Prostate gland (tissue), 2 donors: ENCODE data around the gene DSCAML1. TPM values are rescaled to one million over a fixed set of nuclear protein-coding genes. Genes with fewer than 3 reads are reported as not detected.

ENCODE experiments used
- DNase-seq: peaks from one replicate; pipeline ENCODE4 v3.0.0-alpha.2; 2019; ENCODE audit warnings: low spot score
- H3K27ac ChIP-seq, 2 donors: fragments of 200-600 bp; sonication (generic); 2 replicates each; pipeline ENCODE4 v1.5.1; 2017 to 2019
- H3K27me3 ChIP-seq: fragments of 200-600 bp; sonication (generic); replicated peaks from 2 replicates; pipeline ENCODE4 v1.5.1; 2019; ENCODE audit not compliant: insufficient read depth
- H3K36me3 ChIP-seq, 2 donors: fragments of 200-600 bp; sonication (generic); 1 replicate in 1 of 2; 2 replicates in 1 of 2; pipeline versions ENCODE4 v1.5.1 to v1.8.1; 2017 to 2019
- H3K4me1 ChIP-seq: fragments of 200-600 bp; sonication (generic); replicated peaks from 2 replicates; pipeline ENCODE4 v1.5.1; 2019
- H3K4me3 ChIP-seq, 2 donors: fragments of 200-600 bp; sonication (generic); 2 replicates each; pipeline ENCODE4 v1.5.1; 2017 to 2019
- H3K9me3 ChIP-seq: fragments of 200-600 bp; sonication (generic); 2 replicates; pipeline ENCODE4 v1.5.1; 2017
- POLR2A ChIP-seq: fragments of 450-650 bp; IDR thresholded peaks from one replicate; pipeline ENCODE4 v1.6.1; 2016; ENCODE audit warnings: antibody characterized with exemption, mild to moderate bottlenecking
- POLR2AphosphoS5 ChIP-seq: sonication (generic); formaldehyde crosslinking; IDR thresholded peaks from one replicate; pipeline ENCODE4 v1.6.1; 2017; ENCODE audit warnings: antibody characterized with exemption
- WGBS: methylation state at CpG from one replicate; pipeline ENCODE4 v1.1.5; 2018; 5-methylcytosine and 5-hydroxymethylcytosine counted together
- intact Hi-C: fragments of 100-400 bp; cut with DNase I; formaldehyde crosslinking; loops from one replicate; pipeline ENCODE4 v1.14.2; 2022
- total RNA-seq, 2 donors: library from RNA; depleted of rRNA; stranded (reverse); fragments of >200 nt; gene quantifications; one replicate each; pipeline ENCODE4 v1.1.0, GENCODE V29; 2016
- TF ChIP-seq, protein P1 (sequence below), 4 experiments: fragments of 200-600 bp in 2 of 4; fragments of 450-650 bp in 2 of 4; sonication (generic) in 2 of 4; IDR thresholded peaks; 1 replicate in 3 of 4; 2 replicates in 1 of 4; pipeline ENCODE4 v1.5.1; 2016 to 2019; ENCODE audit warnings: antibody characterized with exemption in 4 of 4, mild to moderate bottlenecking in 2 of 4, moderate library complexity in 2 of 4

Gene DSCAML1
- total RNA-seq, 2 donors from 2014 or later = 0.14 to 2.8 TPM

DNA sequence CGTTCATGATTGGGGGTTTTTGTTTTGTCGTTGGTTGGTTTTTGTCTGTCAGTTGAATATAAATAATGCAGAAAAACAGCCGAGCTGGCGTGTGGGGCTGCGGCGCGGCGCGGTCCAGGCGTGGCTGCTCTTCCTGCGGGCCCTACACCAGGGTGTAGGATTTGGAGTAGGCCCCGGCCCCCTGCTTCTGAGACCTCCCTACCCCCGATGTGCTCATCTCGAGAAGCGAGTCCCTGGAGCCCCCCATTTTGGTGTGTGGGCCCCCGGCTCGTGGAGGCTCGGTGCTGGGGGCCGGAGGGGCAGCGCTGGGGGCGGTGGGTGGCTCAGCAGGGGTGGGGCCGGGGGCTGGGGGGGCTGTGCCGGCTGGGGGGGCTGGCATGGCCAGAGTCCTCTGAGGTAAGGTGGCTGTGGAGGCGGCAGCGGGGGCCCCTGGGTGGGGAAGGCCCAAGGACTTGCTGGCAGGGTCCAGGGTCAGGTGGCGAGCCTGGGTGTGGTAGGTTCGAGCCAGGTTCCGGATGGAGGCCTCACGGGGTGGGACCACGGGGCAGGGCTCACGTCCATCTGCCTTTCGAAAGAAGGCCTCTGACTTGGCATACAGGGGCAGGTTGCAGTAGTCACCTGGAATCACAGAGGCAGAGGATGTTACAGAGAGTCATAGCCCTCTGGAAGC is 368.7 kb downstream of the DSCAML1 start:
- TF ChIP-seq POLR2A (no peak), POLR2AphosphoS5 (no peak)
- TF ChIP-seq, protein P1, sequence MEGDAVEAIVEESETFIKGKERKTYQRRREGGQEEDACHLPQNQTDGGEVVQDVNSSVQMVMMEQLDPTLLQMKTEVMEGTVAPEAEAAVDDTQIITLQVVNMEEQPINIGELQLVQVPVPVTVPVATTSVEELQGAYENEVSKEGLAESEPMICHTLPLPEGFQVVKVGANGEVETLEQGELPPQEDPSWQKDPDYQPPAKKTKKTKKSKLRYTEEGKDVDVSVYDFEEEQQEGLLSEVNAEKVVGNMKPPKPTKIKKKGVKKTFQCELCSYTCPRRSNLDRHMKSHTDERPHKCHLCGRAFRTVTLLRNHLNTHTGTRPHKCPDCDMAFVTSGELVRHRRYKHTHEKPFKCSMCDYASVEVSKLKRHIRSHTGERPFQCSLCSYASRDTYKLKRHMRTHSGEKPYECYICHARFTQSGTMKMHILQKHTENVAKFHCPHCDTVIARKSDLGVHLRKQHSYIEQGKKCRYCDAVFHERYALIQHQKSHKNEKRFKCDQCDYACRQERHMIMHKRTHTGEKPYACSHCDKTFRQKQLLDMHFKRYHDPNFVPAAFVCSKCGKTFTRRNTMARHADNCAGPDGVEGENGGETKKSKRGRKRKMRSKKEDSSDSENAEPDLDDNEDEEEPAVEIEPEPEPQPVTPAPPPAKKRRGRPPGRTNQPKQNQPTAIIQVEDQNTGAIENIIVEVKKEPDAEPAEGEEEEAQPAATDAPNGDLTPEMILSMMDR (IDR thresholded peaks at IDR 0.05) = no peak
- Histone ChIP-seq H3K4me1 (no peaks in the 10 kb centered on the region), H3K9me3 (no peaks in the 10 kb centered on the region), H3K27ac (no peak overlapping the region), H3K36me3 (no peaks in the 10 kb centered on the region), H3K27me3 (no peaks in the 10 kb centered on the region), H3K4me3 (no peak overlapping the region)
- intact Hi-C loops = no loop called here
- DNase-seq = no peak
- 85% methylated on average over 32 of the region's 32 CpGs for WGBS

- no peak for DNase-seq
- 65% methylated on average over 11 of the region's 11 CpGs for WGBS
- Histone ChIP-seq H3K27me3 (no peaks in the 10 kb centered on the region), H3K36me3 (no peaks in the 10 kb centered on the region), H3K9me3 (no peaks in the 10 kb centered on the region), H3K27ac (no peak overlapping the region), H3K4me3 (no peak overlapping the region), H3K4me1 (no peaks in the 10 kb centered on the region)
- intact Hi-C loops = loop anchor here (2.0 kb wide), 1 partner anchor 389 kb away; no protein-coding TSS in a partner anchor
- TF ChIP-seq POLR2A (no peak), POLR2AphosphoS5 (no peak)
- TF ChIP-seq, protein P1 (IDR thresholded peaks at IDR 0.05) = no peak
Measured at GRCh38 chr11:117427356-117427874, 369.6 kb downstream of the DSCAML1 start.

DNA sequence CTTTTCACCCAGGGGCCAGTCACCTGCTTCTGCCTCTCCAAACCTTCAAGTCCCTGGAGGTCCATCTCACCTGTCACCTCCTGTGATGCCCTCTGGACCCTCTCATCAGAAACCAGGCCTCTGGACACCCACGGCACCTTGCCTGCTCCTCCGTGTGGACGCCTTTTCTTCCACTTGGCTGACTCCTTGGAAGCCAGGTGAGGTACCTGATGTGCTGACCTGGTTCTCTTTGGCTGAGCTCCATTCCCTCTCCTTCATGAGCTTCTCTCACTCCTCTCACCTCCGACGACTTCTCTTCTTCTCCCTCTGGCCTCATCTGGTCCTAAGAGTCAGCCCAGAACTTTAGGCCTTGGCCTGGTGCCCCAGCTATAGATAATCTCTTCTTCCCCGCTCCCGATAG is 370.1 kb downstream of the DSCAML1 start:
- no peaks in the 10 kb centered on the region for H3K4me1 ChIP-seq
- TF ChIP-seq POLR2A (no peak), POLR2AphosphoS5 (no peak)
- TF ChIP-seq, protein P1 (IDR thresholded peaks at IDR 0.05) = no peak
- no peak overlapping the region for H3K4me3 ChIP-seq
- H3K36me3 ChIP-seq = no peaks in the 10 kb centered on the region
- no peaks in the 10 kb centered on the region for H3K9me3 ChIP-seq
- no peak overlapping the region for H3K27ac ChIP-seq
- no peaks in the 10 kb centered on the region for H3K27me3 ChIP-seq
- DNase-seq = no peak
- intact Hi-C loops = loop anchor here (2.0 kb wide), 1 partner anchor 390 kb away; no protein-coding TSS in a partner anchor
- 95% methylated on average over 7 of the region's 7 CpGs for WGBS

- Histone ChIP-seq H3K9me3 (no peaks in the 10 kb centered on the region), H3K27me3 (no peaks in the 10 kb centered on the region), H3K27ac (no peak overlapping the region), H3K4me3 (no peak overlapping the region), H3K36me3 (no peaks in the 10 kb centered on the region), H3K4me1 (no peaks in the 10 kb centered on the region)
- intact Hi-C loops = loop anchor here (2.0 kb wide), 1 partner anchor 391 kb away; no protein-coding TSS in a partner anchor
- DNase-seq = peak; percentile 35
- TF ChIP-seq, protein P1 (IDR thresholded peaks at IDR 0.05) = peak; percentile 75 to 93 (median 88)
- TF ChIP-seq POLR2A = no peak
- TF ChIP-seq POLR2AphosphoS5 = no peak
- 7% methylated on average over 17 of the region's 17 CpGs for WGBS
Measured at GRCh38 chr11:117426297-117426685, 370.7 kb downstream of the DSCAML1 start.
